Myometrial cell (primary cell): Measurements from ENCODE around the gene ZNF728. TPM values are rescaled to one million over a fixed set of nuclear protein-coding genes. Genes with fewer than 3 reads are reported as not detected.

Source experiments
- total RNA-seq: library from RNA; depleted of rRNA; stranded (reverse); fragments of >200 nt; gene quantifications from 2 replicates; pipeline ENCODE4 v1.2.3, GENCODE V29; 2015

The ZNF728 gene
- total RNA-seq = not detected in 2 replicates

DNA sequence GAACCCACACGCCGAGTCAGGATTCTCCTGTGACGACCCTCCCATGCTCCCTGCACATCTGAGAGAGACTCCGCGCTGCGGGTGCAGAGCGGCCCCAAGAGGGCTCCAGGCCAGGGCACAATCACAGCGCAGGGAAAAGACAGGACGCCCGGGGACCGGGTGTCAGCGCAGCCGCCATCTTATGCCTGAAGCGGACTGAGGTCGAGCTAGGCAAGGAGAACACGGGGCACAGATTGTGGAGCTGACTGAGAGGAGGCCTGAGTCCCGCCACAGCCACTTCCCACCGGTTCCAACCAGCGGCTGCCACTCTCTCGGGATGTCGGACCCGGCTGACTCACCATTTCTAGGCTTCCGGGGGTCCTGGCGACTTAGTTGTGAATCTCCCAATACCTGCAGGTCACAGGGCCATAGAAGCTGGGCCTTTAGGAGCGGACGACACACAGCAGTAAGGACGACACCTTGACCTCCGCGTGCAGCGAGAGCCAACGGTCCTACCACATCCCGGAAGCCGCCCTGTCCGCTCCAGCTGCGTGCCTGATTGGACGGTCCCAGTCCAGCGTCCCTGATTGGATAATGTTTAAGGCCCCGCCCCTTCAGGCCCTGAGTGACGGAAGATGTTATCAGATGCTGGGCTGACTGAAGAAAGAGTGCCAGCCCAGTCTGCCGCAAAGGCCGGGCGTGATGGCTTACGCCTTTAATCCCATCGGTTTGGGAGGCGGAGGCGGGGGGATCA, at the start of gene ZNF728:
Gene ZNF728, minus strand, starts transcription at position 487 of the 733 bp plus-strand sequence. Its CDS starts 146 bp downstream, at position 341.

Other genes with a start within 250 kb of the ZNF728 start
- gene ZNF99, start 219.0 kb downstream of the ZNF728 start, total RNA-seq = not detected in 2 replicates
- not detected in 2 replicates for gene ZNF723, start 170.9 kb downstream of the ZNF728 start, total RNA-seq
- under 0.01 TPM in 2 replicates for gene ZNF730, start 113.8 kb upstream of the ZNF728 start, total RNA-seq
- 0.86 and 1.8 TPM in 2 replicates for gene ZNF724, start 247.2 kb upstream of the ZNF728 start, total RNA-seq